Measurements from ENCODE around the gene OLFM1. TPM values are rescaled to one million over a fixed set of nuclear protein-coding genes. Genes with fewer than 3 reads are reported as not detected.

Gene OLFM1
- total and polyA plus RNA-seq, 4 donors: 2.0 to 5.9 (median 4.4) TPM

DNA sequence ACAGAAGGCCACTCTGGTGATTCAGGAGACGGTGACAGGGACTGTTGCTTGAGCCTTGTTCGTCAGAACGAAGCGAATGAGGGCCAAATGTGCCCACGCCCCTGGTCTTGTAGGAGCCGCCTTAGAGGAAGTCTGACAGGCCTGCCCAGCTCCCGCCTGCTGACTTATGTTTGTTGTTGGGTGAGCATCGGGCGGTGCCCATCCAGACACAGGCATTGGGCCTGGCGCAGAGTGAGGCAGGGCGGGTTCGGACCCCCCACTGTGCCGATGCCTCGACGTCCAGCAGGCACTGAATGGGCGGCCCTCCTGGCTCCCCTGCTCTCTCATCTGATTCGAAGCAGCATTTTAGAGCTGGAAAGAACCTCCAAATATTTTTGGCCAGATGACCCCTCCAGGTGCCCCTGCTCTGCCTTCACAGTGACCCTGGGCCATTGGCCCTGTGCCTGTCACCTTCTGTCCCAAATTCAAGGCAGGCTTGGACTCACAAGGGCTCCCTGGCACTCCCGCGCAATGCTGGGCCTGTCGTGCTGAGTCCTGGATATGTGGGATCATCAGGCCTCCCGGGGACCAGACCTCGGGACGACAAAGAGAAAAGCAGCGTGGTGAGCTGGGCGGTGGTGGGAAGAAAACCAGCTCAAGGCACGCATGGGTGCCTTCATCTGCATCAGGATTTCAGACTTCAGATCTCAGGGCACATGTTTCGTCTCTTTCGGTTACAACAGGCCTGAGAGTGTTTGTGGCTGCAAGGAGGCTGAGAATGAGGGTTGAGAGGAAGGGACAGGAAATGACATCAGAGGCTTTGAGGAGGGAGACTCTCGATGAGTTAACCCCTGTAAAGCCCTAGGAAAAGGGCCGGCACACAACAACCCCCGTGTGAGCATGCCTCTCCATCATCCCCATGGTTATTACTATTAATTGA, 37.1 kb upstream of the OLFM1 start:
- Histone ChIP-seq H3K9me3 (ENCODE audit: control insufficient read depth in 4 of 4, low read length in 3 of 4) (peaks cover 0 to 4% (median 1%) of the 10 kb centered on the region in 4 donors), H3K36me3 (ENCODE audit: control insufficient read depth in 4 of 4, insufficient read depth in 3 of 4, low read depth in 1 of 4, low read length in 3 of 4) (no peaks in the 10 kb centered on the region), H3K27me3 (ENCODE audit: control insufficient read depth in 4 of 4, insufficient read depth in 4 of 4, low read length in 3 of 4) (no peaks in the 10 kb centered on the region), H3K9ac (ENCODE audit: low read depth in 1 of 2, low read length in 2 of 2) (no peak overlapping the region), H3K4me1 (ENCODE audit: control insufficient read depth in 4 of 4, insufficient read depth in 4 of 4, low read length in 3 of 4) (no peaks in the 10 kb centered on the region), H3K4me3 (ENCODE audit: low read depth in 1 of 3, low read length in 3 of 3) (no peak overlapping the region), H3K27ac (ENCODE audit: low read depth in 1 of 2, low read length in 2 of 2) (no peak overlapping the region)
- no peak for DNase-seq (ENCODE audit: low spot score)
- 78% methylated on average over 31 of the region's 31 CpGs for WGBS
- TF ChIP-seq TAF1 (conservative IDR thresholded peaks at IDR 0.05) (no peak), FOXA2 (IDR thresholded peaks at IDR 0.05) (no peak), NR2F2 (IDR thresholded peaks at IDR 0.05) (no peak), MAX (IDR thresholded peaks at IDR 0.05) (no peak), HNF4A (conservative IDR thresholded peaks at IDR 0.05) (no peak), RAD21 (IDR thresholded peaks at IDR 0.05) (no peak), ZBTB33 (IDR thresholded peaks at IDR 0.05) (no peak), HNF4G (IDR thresholded peaks at IDR 0.05) (no peak), FOXA1 (IDR thresholded peaks at IDR 0.05) (no peak), SP1 (IDR thresholded peaks at IDR 0.05) (no peak), EGR1 (IDR thresholded peaks at IDR 0.05; ENCODE audit: low read depth in 2 of 2) (no peak)
- TF ChIP-seq, protein P1, sequence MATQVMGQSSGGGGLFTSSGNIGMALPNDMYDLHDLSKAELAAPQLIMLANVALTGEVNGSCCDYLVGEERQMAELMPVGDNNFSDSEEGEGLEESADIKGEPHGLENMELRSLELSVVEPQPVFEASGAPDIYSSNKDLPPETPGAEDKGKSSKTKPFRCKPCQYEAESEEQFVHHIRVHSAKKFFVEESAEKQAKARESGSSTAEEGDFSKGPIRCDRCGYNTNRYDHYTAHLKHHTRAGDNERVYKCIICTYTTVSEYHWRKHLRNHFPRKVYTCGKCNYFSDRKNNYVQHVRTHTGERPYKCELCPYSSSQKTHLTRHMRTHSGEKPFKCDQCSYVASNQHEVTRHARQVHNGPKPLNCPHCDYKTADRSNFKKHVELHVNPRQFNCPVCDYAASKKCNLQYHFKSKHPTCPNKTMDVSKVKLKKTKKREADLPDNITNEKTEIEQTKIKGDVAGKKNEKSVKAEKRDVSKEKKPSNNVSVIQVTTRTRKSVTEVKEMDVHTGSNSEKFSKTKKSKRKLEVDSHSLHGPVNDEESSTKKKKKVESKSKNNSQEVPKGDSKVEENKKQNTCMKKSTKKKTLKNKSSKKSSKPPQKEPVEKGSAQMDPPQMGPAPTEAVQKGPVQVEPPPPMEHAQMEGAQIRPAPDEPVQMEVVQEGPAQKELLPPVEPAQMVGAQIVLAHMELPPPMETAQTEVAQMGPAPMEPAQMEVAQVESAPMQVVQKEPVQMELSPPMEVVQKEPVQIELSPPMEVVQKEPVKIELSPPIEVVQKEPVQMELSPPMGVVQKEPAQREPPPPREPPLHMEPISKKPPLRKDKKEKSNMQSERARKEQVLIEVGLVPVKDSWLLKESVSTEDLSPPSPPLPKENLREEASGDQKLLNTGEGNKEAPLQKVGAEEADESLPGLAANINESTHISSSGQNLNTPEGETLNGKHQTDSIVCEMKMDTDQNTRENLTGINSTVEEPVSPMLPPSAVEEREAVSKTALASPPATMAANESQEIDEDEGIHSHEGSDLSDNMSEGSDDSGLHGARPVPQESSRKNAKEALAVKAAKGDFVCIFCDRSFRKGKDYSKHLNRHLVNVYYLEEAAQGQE (IDR thresholded peaks at IDR 0.05): no peak

- no peak overlapping the region for H3K4me3 ChIP-seq (ENCODE audit: low read depth in 1 of 3, low read length in 3 of 3)
- TF ChIP-seq, protein P2, sequence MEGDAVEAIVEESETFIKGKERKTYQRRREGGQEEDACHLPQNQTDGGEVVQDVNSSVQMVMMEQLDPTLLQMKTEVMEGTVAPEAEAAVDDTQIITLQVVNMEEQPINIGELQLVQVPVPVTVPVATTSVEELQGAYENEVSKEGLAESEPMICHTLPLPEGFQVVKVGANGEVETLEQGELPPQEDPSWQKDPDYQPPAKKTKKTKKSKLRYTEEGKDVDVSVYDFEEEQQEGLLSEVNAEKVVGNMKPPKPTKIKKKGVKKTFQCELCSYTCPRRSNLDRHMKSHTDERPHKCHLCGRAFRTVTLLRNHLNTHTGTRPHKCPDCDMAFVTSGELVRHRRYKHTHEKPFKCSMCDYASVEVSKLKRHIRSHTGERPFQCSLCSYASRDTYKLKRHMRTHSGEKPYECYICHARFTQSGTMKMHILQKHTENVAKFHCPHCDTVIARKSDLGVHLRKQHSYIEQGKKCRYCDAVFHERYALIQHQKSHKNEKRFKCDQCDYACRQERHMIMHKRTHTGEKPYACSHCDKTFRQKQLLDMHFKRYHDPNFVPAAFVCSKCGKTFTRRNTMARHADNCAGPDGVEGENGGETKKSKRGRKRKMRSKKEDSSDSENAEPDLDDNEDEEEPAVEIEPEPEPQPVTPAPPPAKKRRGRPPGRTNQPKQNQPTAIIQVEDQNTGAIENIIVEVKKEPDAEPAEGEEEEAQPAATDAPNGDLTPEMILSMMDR (IDR thresholded peaks at IDR 0.05; ENCODE audit: low read depth, low read length, missing input control): no peak
- TF ChIP-seq ZBTB33 (IDR thresholded peaks at IDR 0.05) (no peak), FOXA1 (IDR thresholded peaks at IDR 0.05) (no peak), HNF4G (IDR thresholded peaks at IDR 0.05) (no peak)
- TF ChIP-seq, protein P1 (IDR thresholded peaks at IDR 0.05): no peak
- WGBS: 80% methylated on average over 17 of the region's 17 CpGs
- no peak overlapping the region for H3K27ac ChIP-seq (ENCODE audit: low read depth in 1 of 2, low read length in 2 of 2)
- no peak for DNase-seq (ENCODE audit: low spot score)
- no peak overlapping the region for H3K9ac ChIP-seq (ENCODE audit: low read depth in 1 of 2, low read length in 2 of 2)
- H3K9me3 ChIP-seq (ENCODE audit: control insufficient read depth in 4 of 4, low read length in 3 of 4): peaks cover 0 to 4% (median 1%) of the 10 kb centered on the region in 4 donors
- H3K27me3 ChIP-seq (ENCODE audit: control insufficient read depth in 4 of 4, insufficient read depth in 4 of 4, low read length in 3 of 4): no peaks in the 10 kb centered on the region
- H3K4me1 ChIP-seq (ENCODE audit: control insufficient read depth in 4 of 4, insufficient read depth in 4 of 4, low read length in 3 of 4): no peaks in the 10 kb centered on the region
- H3K36me3 ChIP-seq (ENCODE audit: control insufficient read depth in 4 of 4, insufficient read depth in 3 of 4, low read depth in 1 of 4, low read length in 3 of 4): no peaks in the 10 kb centered on the region
These were observed 36.0 kb upstream of the OLFM1 start for GRCh38 chr9:135051316-135052038.

All from liver (tissue), 9 donors.